K562 (cell line): ENCODE measurements around the gene TMEM132D. TPM values are rescaled to one million over a fixed set of nuclear protein-coding genes. Genes with fewer than 3 reads are reported as not detected.

Experiments used
- ATAC-seq: fragments of 200-7000 bp; cut with Tn5 transposase; 3 replicates; pipeline ENCODE4 v1.9.1; 2020; ENCODE audit warnings: moderate library complexity
- BruUV-seq: library from RNA; stranded (reverse); fragments of 400-500 nt; replicated peaks from 2 replicates; lab custom pipeline; 2021; lab: Mats Ljungman, UMichigan
- CTCF ChIA-PET: fragments of 300-600 bp; formaldehyde crosslinking; extraction: SDS; loops from one replicate; lab custom pipeline; 2021; ENCODE audit warnings: low intra/inter-chr PET ratio; lab: Yijun Ruan, JAX
- POLR2A ChIA-PET: fragments of 300-600, 350-650 bp; sonication (Branson Sonifier 250); formaldehyde crosslinking; extraction: SDS; loops from one replicate; lab custom pipeline; 2021; ENCODE audit warnings: antibody characterized with exemption, inconsistent platforms; lab: Yijun Ruan, JAX
- DNase-seq, 4 experiments: peaks; one replicate each; pipeline versions ENCODE4 v3.0.0 to v3.0.0-alpha.2; 2011 to 2018; ENCODE audit warnings: low spot score in 3 of 4, mixed read lengths in 3 of 4; ENCODE audit errors: extremely low read depth in 1 of 4
- FAIRE-seq: peaks from 2 replicates; lab custom pipeline; 2011; peaks lifted over from hg19 to GRCh38; lab: Jason Lieb, UNC
- H2AFZ ChIP-seq: 2 replicates; pipeline ENCODE4 v1.6.0; 2011; ENCODE audit warnings: low read depth, low read length, control low read depth, inconsistent platforms
- H3K27ac ChIP-seq: fragments of 200-600 bp; 3 replicates; pipeline ENCODE4 v1.8.0; 2011; ENCODE audit warnings: low read depth, mild to moderate bottlenecking, control low read depth, inconsistent platforms, low read length, moderate library complexity, mixed read lengths; ENCODE audit errors: extremely low read depth
- H3K27me3 ChIP-seq, 2 experiments: fragments of 300-600 bp in 1 of 2; 2 replicates in 1 of 2; 3 replicates in 1 of 2; pipeline versions ENCODE4 v1.6.0 to v1.8.0; 2011; ENCODE audit warnings: inconsistent platforms in 2 of 2, low read length in 2 of 2, mild to moderate bottlenecking in 1 of 2, mixed read lengths in 1 of 2, moderate library complexity in 1 of 2; ENCODE audit not compliant: control insufficient read depth in 2 of 2, insufficient read depth in 2 of 2
- H3K36me3 ChIP-seq: fragments of 300-600 bp; 3 replicates; pipeline ENCODE4 v1.8.0; 2011; ENCODE audit warnings: mild to moderate bottlenecking, low read length, inconsistent platforms; ENCODE audit not compliant: control insufficient read depth, insufficient read depth
- H3K4me1 ChIP-seq, 2 experiments: fragments of 200-600 bp in 1 of 2; replicated peaks in 1 of 2; 2 replicates in 1 of 2; 3 replicates in 1 of 2; pipeline versions ENCODE4 v1.5.1 to v1.8.0; 2011; ENCODE audit warnings: inconsistent platforms in 2 of 2, low read length in 2 of 2, mild to moderate bottlenecking in 1 of 2, mixed read lengths in 1 of 2, moderate library complexity in 1 of 2; ENCODE audit not compliant: control insufficient read depth in 2 of 2, insufficient read depth in 2 of 2
- H3K4me2 ChIP-seq: 2 replicates; pipeline ENCODE4 v1.6.1; 2011; ENCODE audit warnings: low read length, control low read depth, inconsistent platforms, mixed read lengths; ENCODE audit not compliant: insufficient read depth
- H3K4me3 ChIP-seq: fragments of 200-600 bp; sonication (generic), shearing (Covaris generic); 2 replicates; pipeline ENCODE4 v1.5.1; 2016; ENCODE audit warnings: control low read depth, inconsistent platforms
- H3K79me2 ChIP-seq: fragments of 200-600 bp; 3 replicates; pipeline ENCODE4 v1.8.0; 2011; ENCODE audit warnings: low read length, inconsistent platforms; ENCODE audit not compliant: control insufficient read depth, insufficient read depth
- H3K9ac ChIP-seq, 2 experiments: 2 replicates each; pipeline versions ENCODE4 v1.6.0 to v1.6.1; 2011; ENCODE audit warnings: low read depth in 2 of 2, low read length in 2 of 2, control low read depth in 1 of 2, inconsistent platforms in 1 of 2, mild to moderate bottlenecking in 1 of 2, mixed read lengths in 1 of 2; ENCODE audit not compliant: insufficient read depth in 1 of 2
- H3K9me1 ChIP-seq: one replicate; pipeline ENCODE4 v1.6.0; 2011; ENCODE audit warnings: inconsistent platforms, mild to moderate bottlenecking, low read length, moderate library complexity; ENCODE audit not compliant: control insufficient read depth, insufficient read depth
- H3K9me3 ChIP-seq: replicated peaks from 2 replicates; pipeline ENCODE4 v1.5.1; 2011; ENCODE audit warnings: low read depth, low read length, inconsistent platforms; ENCODE audit not compliant: control insufficient read depth, insufficient read depth
- H4K20me1 ChIP-seq: replicated peaks from 2 replicates; pipeline ENCODE4 v1.6.1; 2011; ENCODE audit warnings: low read length, inconsistent platforms, mixed read lengths; ENCODE audit not compliant: control insufficient read depth, insufficient read depth
- ATF1 ChIP-seq, 2 experiments: fragments of 450-650 bp in 1 of 2; IDR thresholded peaks; 2 replicates each; pipeline ENCODE4 v1.6.1; 2016; ENCODE audit warnings: missing compliant biosample characterization in 1 of 2, missing genetic modification characterization in 1 of 2
- CBFA2T2 ChIP-seq: fragments of 450-650 bp; conservative IDR thresholded peaks from 2 replicates; pipeline ENCODE4 v1.6.1; 2017; ENCODE audit warnings: mild to moderate bottlenecking
- CREM ChIP-seq: IDR thresholded peaks from 2 replicates; pipeline ENCODE4 v1.6.1; 2014; ENCODE audit warnings: antibody characterized with exemption, low read depth
- ETV1 ChIP-seq: fragments of 450-650 bp; conservative IDR thresholded peaks from 2 replicates; pipeline ENCODE4 v1.6.1; 2016; ENCODE audit warnings: missing genetic modification characterization, control low read depth, low read depth, missing compliant biosample characterization
- L3MBTL2 ChIP-seq: fragments of 450-650 bp; IDR thresholded peaks from 2 replicates; pipeline ENCODE4 v1.6.1; 2016; ENCODE audit warnings: mild to moderate bottlenecking, moderate library complexity
- MTA2 ChIP-seq: fragments of 450-650 bp; IDR thresholded peaks from 2 replicates; pipeline ENCODE4 v1.6.1; 2016; ENCODE audit warnings: low read depth
- MXI1 ChIP-seq: IDR thresholded peaks from 2 replicates; pipeline ENCODE4 v1.6.1; 2011; ENCODE audit warnings: low read depth, mild to moderate bottlenecking, improper control_type of control experiment, low read length
- TAF7 ChIP-seq: fragments of 450-650 bp; IDR thresholded peaks from 2 replicates; pipeline ENCODE4 v1.6.1; 2016; ENCODE audit warnings: missing genetic modification characterization, missing compliant biosample characterization
- TCF3 ChIP-seq: sonication (generic); formaldehyde crosslinking; IDR thresholded peaks from 2 replicates; pipeline ENCODE4 v1.4.0; 2020; ENCODE audit warnings: mild to moderate bottlenecking, missing genetic modification reagents
- TEAD4 ChIP-seq, 2 experiments: sonication (generic) in 1 of 2; formaldehyde crosslinking in 1 of 2; IDR thresholded peaks; 2 replicates each; pipeline versions ENCODE4 v1.6.1 to v1.8.0; 2012 to 2022; ENCODE audit warnings: borderline replicate concordance in 1 of 2, inconsistent platforms in 1 of 2, low read length in 1 of 2, mild to moderate bottlenecking in 1 of 2, missing genetic modification reagents in 1 of 2
- ZNF143 ChIP-seq: sonication (generic); formaldehyde crosslinking; IDR thresholded peaks from 2 replicates; pipeline ENCODE4 v1.9.0; 2022; ENCODE audit warnings: mild to moderate bottlenecking, missing genetic modification reagents
- WGBS: fragments of 100-300 bp; shearing (Covaris generic); methylation state at CpG from one replicate; pipeline ENCODE4 v1.1.6; 2016; ENCODE audit warnings: low coverage, mixed read lengths; ENCODE audit not compliant: insufficient coverage; ENCODE audit errors: missing lambda C conversion rate; 5-methylcytosine and 5-hydroxymethylcytosine counted together
- in situ Hi-C: fragments of 300-500 bp; cut with MboI; formaldehyde crosslinking; loops from 4 replicates; pipeline ENCODE4 v1.15.0; 2018; ENCODE audit warnings: inconsistent platforms, mixed read lengths
- intact Hi-C: fragments of 100-400 bp; cut with micrococcal nuclease; formaldehyde crosslinking; loops from 2 replicates; pipeline ENCODE4 v1.14.2; 2022
- polyA plus RNA-seq, 8 experiments: library from polyadenylated mRNA; depleted of rRNA in 4 of 8; stranded (reverse) in 5 of 8; unstranded in 3 of 8; fragments of >200 nt; fragmentation: Nextera tagmentation in 2 of 8; fragmentation: Illumina TruSeq in 1 of 8; extraction: Ambion mirVana in 2 of 8; extraction: Trizol in 1 of 8; gene quantifications; 2 replicates each; pipeline versions ENCODE4 v1.2.1 to v1.2.3, GENCODE V29; 2011 to 2014; ENCODE audit warnings: inconsistent platforms in 1 of 8, missing spikeins in 1 of 8
- total RNA-seq, 7 experiments: library from RNA; depleted of rRNA in 6 of 7; stranded (reverse); fragments of >200 nt in 6 of 7; fragmentation: Illumina TruSeq in 2 of 7; extraction: Trizol in 2 of 7; gene quantifications; 2 replicates each; pipeline versions ENCODE4 v1.2.1 to v1.2.3, GENCODE V29; 2011 to 2021; ENCODE audit warnings: low replicate concordance in 1 of 7
- TF ChIP-seq, protein P1 (sequence below): fragments of 200-800 bp; sonication (Bioruptor generic); IDR thresholded peaks from 2 replicates; pipeline ENCODE4 v1.6.1; 2017; ENCODE audit warnings: missing genetic modification characterization, missing compliant biosample characterization
- TF ChIP-seq, protein P2 (sequence below): sonication (generic); formaldehyde crosslinking; IDR thresholded peaks from 2 replicates; pipeline ENCODE4 v1.8.0; 2023; ENCODE audit warnings: mild to moderate bottlenecking, missing genetic modification reagents
- TF ChIP-seq, protein P3 (sequence below): fragments of 450-650 bp; formaldehyde crosslinking; IDR thresholded peaks from 2 replicates; pipeline ENCODE4 v1.4.0; 2022; ENCODE audit warnings: missing genetic modification characterization

The TMEM132D gene
- total and polyA plus RNA-seq, 9 of the 15 experiments (the other 6 are each of a cell fraction or from before 2014, with no cell fraction given), result not detected

DNA sequence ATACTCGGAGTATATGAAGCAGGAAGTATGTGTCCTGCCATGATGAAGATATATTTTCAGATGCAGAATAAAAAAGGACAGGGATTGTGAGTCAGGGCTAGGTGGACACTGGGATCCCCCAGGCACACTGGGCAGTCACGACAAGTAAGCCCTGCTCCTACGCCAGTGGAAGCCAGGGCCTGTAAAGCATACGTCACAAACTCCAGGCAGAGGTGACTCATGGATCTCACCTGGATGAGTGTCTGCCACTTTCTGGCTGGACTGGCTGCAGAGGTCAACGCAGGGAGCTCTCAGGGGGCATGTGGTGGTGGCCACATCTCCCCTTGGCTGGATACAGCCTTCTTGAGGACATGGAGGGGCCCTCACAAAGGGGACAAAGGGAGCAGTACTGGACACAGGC lies 788.3 kb downstream of the TMEM132D start:
- in situ Hi-C loops, result no loop called here
- intact Hi-C loops, result no loop called here
- Histone ChIP-seq H3K9ac (no peak overlapping the region), H3K79me2 (peaks cover 8% of the 10 kb centered on the region; the same call in 1 of the 3 replicates), H3K36me3 (peaks cover 25% of the 10 kb centered on the region; the same call in 2 of the 3 replicates), H3K4me1 (peaks cover 0 to 5% of the 10 kb centered on the region in 2 experiments; a peak in 1 of 5 replicates), H4K20me1 (no peaks in the 10 kb centered on the region; the same call in 1 of the 2 replicates), H3K4me2 (no peak overlapping the region), H3K9me3 (no peaks in the 10 kb centered on the region), H3K4me3 (no peak overlapping the region), H3K9me1 (no peaks in the 10 kb centered on the region), H3K27me3 (peaks cover 0 to 4% of the 10 kb centered on the region in 2 experiments; a peak in 1 of 5 replicates), H3K27ac (no peak overlapping the region), H2AFZ (no peak overlapping the region)
- no peak for DNase-seq
- WGBS, result 5% methylated on average over 5 of the region's 5 CpGs
- no peak for ATAC-seq
- ChIA-PET CTCF (no interaction called here), POLR2A (no interaction called here)
- FAIRE-seq, result no peak
- no TSS peak for BruUV-seq
- TF ChIP-seq TEAD4 (IDR thresholded peaks at IDR 0.05; ENCODE audit: low read length), result no peak
- no peak for TF ChIP-seq TEAD4 (CRISPR knock-in tag; IDR thresholded peaks at IDR 0.05; ENCODE audit: borderline replicate concordance)
- no peak for TF ChIP-seq ATF1 (CRISPR knock-in tag; IDR thresholded peaks at IDR 0.05)
- no peak for TF ChIP-seq ATF1 (tag; IDR thresholded peaks at IDR 0.05)
- no peak for TF ChIP-seq CREM
- TF ChIP-seq, protein P1, sequence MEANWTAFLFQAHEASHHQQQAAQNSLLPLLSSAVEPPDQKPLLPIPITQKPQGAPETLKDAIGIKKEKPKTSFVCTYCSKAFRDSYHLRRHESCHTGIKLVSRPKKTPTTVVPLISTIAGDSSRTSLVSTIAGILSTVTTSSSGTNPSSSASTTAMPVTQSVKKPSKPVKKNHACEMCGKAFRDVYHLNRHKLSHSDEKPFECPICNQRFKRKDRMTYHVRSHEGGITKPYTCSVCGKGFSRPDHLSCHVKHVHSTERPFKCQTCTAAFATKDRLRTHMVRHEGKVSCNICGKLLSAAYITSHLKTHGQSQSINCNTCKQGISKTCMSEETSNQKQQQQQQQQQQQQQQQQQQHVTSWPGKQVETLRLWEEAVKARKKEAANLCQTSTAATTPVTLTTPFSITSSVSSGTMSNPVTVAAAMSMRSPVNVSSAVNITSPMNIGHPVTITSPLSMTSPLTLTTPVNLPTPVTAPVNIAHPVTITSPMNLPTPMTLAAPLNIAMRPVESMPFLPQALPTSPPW (CRISPR knock-in tag), result no peak
- no peak for TF ChIP-seq CBFA2T2
- TF ChIP-seq MXI1, result no peak
- TF ChIP-seq L3MBTL2, result no peak
- no peak for TF ChIP-seq TAF7 (tag)
- TF ChIP-seq TCF3 (CRISPR knock-in tag), result no peak
- TF ChIP-seq, protein P2, sequence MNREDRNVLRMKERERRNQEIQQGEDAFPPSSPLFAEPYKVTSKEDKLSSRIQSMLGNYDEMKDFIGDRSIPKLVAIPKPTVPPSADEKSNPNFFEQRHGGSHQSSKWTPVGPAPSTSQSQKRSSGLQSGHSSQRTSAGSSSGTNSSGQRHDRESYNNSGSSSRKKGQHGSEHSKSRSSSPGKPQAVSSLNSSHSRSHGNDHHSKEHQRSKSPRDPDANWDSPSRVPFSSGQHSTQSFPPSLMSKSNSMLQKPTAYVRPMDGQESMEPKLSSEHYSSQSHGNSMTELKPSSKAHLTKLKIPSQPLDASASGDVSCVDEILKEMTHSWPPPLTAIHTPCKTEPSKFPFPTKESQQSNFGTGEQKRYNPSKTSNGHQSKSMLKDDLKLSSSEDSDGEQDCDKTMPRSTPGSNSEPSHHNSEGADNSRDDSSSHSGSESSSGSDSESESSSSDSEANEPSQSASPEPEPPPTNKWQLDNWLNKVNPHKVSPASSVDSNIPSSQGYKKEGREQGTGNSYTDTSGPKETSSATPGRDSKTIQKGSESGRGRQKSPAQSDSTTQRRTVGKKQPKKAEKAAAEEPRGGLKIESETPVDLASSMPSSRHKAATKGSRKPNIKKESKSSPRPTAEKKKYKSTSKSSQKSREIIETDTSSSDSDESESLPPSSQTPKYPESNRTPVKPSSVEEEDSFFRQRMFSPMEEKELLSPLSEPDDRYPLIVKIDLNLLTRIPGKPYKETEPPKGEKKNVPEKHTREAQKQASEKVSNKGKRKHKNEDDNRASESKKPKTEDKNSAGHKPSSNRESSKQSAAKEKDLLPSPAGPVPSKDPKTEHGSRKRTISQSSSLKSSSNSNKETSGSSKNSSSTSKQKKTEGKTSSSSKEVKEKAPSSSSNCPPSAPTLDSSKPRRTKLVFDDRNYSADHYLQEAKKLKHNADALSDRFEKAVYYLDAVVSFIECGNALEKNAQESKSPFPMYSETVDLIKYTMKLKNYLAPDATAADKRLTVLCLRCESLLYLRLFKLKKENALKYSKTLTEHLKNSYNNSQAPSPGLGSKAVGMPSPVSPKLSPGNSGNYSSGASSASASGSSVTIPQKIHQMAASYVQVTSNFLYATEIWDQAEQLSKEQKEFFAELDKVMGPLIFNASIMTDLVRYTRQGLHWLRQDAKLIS (CRISPR knock-in tag), result no peak
- TF ChIP-seq, protein P3, sequence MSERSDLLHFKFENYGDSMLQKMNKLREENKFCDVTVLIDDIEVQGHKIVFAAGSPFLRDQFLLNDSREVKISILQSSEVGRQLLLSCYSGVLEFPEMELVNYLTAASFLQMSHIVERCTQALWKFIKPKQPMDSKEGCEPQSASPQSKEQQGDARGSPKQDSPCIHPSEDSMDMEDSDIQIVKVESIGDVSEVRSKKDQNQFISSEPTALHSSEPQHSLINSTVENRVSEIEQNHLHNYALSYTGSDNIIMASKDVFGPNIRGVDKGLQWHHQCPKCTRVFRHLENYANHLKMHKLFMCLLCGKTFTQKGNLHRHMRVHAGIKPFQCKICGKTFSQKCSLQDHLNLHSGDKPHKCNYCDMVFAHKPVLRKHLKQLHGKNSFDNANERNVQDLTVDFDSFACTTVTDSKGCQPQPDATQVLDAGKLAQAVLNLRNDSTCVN (CRISPR knock-in tag), result no peak
- TF ChIP-seq ZNF143 (CRISPR knock-in tag), result no peak
- no peak for TF ChIP-seq MTA2
- TF ChIP-seq ETV1 (tag), result no peak
